Suprapubic skin (tissue), 4 donors: ENCODE data around the gene MINPP1.

Experiments
- CTCF ChIP-seq, 2 donors: fragments of 200-600 bp in 1 of 2; fragments of 450-650 bp in 1 of 2; sonication (generic) in 1 of 2; IDR thresholded peaks; one replicate each; pipeline ENCODE4 v1.5.1; 2016 to 2019; ENCODE audit warnings: antibody characterized with exemption in 2 of 2, mild to moderate bottlenecking in 1 of 2, moderate library complexity in 1 of 2
- EP300 ChIP-seq: sonication (generic); formaldehyde crosslinking; IDR thresholded peaks from one replicate; pipeline ENCODE4 v1.6.1; 2017; ENCODE audit warnings: antibody characterized with exemption
- POLR2A ChIP-seq, 2 donors: fragments of 450-650 bp; IDR thresholded peaks; one replicate each; pipeline ENCODE4 v1.6.1; 2017; ENCODE audit warnings: antibody characterized with exemption in 2 of 2, mild to moderate bottlenecking in 2 of 2, moderate library complexity in 2 of 2
- POLR2AphosphoS5 ChIP-seq, 3 donors: sonication (generic); formaldehyde crosslinking; IDR thresholded peaks; one replicate each; pipeline ENCODE4 v1.6.1; 2017; ENCODE audit warnings: antibody characterized with exemption in 3 of 3

- no peak for TF ChIP-seq POLR2A (IDR thresholded peaks at IDR 0.05)
- no peak for TF ChIP-seq CTCF (IDR thresholded peaks at IDR 0.05)
- TF ChIP-seq POLR2AphosphoS5 (IDR thresholded peaks at IDR 0.05) = no peak
- TF ChIP-seq EP300 = no peak
These were observed 1.3 kb upstream of the MINPP1 start for GRCh38 chr10:87503401-87503800.
